ENCODE results near the gene ERCC4. TPM values are rescaled to one million over a fixed set of nuclear protein-coding genes. Genes with fewer than 3 reads are reported as not detected.

The ERCC4 gene
- polyA plus RNA-seq, 1 donor (not counting 4 experiments of a cell fraction or from before 2014, with no cell fraction given), result 5.9 TPM

GRCh38 chr16:13911306-13911705, 8.6 kb upstream of the ERCC4 start:
- dilution Hi-C loops (cut with MboI; ENCODE audit: extremely low pct_ligation_motif_present, low sequenced_read_pairs), result no loop called here
- Histone ChIP-seq H3K36me3 (ENCODE audit: control insufficient read depth in 2 of 2, extremely low read depth in 1 of 2, insufficient read depth in 2 of 2, low read length in 2 of 2) (no peaks in the 10 kb centered on the region), H3K9me1 (ENCODE audit: control insufficient read depth, extremely low read depth, insufficient read depth, low read length) (no peaks in the 10 kb centered on the region), H3K27me3 (ENCODE audit: control insufficient read depth, extremely low read depth, insufficient read depth, low read length) (no peaks in the 10 kb centered on the region), H3K4me2 (ENCODE audit: control insufficient read depth, extremely low read depth, insufficient read depth, low read depth, low read length) (no peak overlapping the region), H3K27ac (ENCODE audit: control insufficient read depth, insufficient read depth, low read length) (no peak overlapping the region), H4K20me1 (ENCODE audit: control insufficient read depth, extremely low read depth, insufficient read depth, low read length) (no peaks in the 10 kb centered on the region), H3K4me3 (ENCODE audit: control insufficient read depth in 2 of 3, extremely low read depth in 1 of 3, insufficient read depth in 2 of 3, low read depth in 1 of 3, low read length in 3 of 3) (no peak overlapping the region), H3K9ac (ENCODE audit: control insufficient read depth, extremely low read depth, insufficient read depth, low read length) (no peak overlapping the region), H3K9me3 (ENCODE audit: control insufficient read depth, low read depth, low read length) (no peaks in the 10 kb centered on the region), H3K79me2 (ENCODE audit: control insufficient read depth, insufficient read depth, low read length) (no peaks in the 10 kb centered on the region), H3K4me1 (ENCODE audit: control insufficient read depth, extremely low read depth, insufficient read depth, low read length) (no peaks in the 10 kb centered on the region), H2AFZ (ENCODE audit: control insufficient read depth, low read length) (no peak overlapping the region)
- DNase-seq (ENCODE audit: low read depth, low spot score) (no peak), FAIRE-seq (no peak)
- no peak for TF ChIP-seq EZH2 (IDR thresholded peaks at IDR 0.05; ENCODE audit: low read length)
- TF ChIP-seq, protein P1, sequence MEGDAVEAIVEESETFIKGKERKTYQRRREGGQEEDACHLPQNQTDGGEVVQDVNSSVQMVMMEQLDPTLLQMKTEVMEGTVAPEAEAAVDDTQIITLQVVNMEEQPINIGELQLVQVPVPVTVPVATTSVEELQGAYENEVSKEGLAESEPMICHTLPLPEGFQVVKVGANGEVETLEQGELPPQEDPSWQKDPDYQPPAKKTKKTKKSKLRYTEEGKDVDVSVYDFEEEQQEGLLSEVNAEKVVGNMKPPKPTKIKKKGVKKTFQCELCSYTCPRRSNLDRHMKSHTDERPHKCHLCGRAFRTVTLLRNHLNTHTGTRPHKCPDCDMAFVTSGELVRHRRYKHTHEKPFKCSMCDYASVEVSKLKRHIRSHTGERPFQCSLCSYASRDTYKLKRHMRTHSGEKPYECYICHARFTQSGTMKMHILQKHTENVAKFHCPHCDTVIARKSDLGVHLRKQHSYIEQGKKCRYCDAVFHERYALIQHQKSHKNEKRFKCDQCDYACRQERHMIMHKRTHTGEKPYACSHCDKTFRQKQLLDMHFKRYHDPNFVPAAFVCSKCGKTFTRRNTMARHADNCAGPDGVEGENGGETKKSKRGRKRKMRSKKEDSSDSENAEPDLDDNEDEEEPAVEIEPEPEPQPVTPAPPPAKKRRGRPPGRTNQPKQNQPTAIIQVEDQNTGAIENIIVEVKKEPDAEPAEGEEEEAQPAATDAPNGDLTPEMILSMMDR (optimal IDR thresholded peaks at IDR 0.05 in 1 of 3, IDR thresholded peaks at IDR 0.05 in 1 of 3, conservative IDR thresholded peaks at IDR 0.05 in 1 of 3; ENCODE audit: extremely low read depth in 1 of 3, insufficient read depth in 2 of 3, low read length in 3 of 3), result no peak

- no peak for FAIRE-seq
Observed at GRCh38 chr16:13911871-13912270, 8.1 kb upstream of the ERCC4 start.

More at GRCh38 chr16:13911871-13912270, 8.1 kb upstream of the ERCC4 start:
- Histone ChIP-seq H3K9me1 (ENCODE audit: control insufficient read depth, extremely low read depth, insufficient read depth, low read length) (no peaks in the 10 kb centered on the region), H3K4me1 (ENCODE audit: control insufficient read depth, extremely low read depth, insufficient read depth, low read length) (no peaks in the 10 kb centered on the region), H3K9me3 (ENCODE audit: control insufficient read depth, low read depth, low read length) (no peaks in the 10 kb centered on the region), H3K9ac (ENCODE audit: control insufficient read depth, extremely low read depth, insufficient read depth, low read length) (no peak overlapping the region), H3K27ac (ENCODE audit: control insufficient read depth, insufficient read depth, low read length) (no peak overlapping the region), H3K27me3 (ENCODE audit: control insufficient read depth, extremely low read depth, insufficient read depth, low read length) (no peaks in the 10 kb centered on the region), H2AFZ (ENCODE audit: control insufficient read depth, low read length) (no peak overlapping the region), H3K4me2 (ENCODE audit: control insufficient read depth, extremely low read depth, insufficient read depth, low read depth, low read length) (no peak overlapping the region), H4K20me1 (ENCODE audit: control insufficient read depth, extremely low read depth, insufficient read depth, low read length) (no peaks in the 10 kb centered on the region), H3K79me2 (ENCODE audit: control insufficient read depth, insufficient read depth, low read length) (no peaks in the 10 kb centered on the region), H3K36me3 (ENCODE audit: control insufficient read depth in 2 of 2, extremely low read depth in 1 of 2, insufficient read depth in 2 of 2, low read length in 2 of 2) (no peaks in the 10 kb centered on the region), H3K4me3 (ENCODE audit: control insufficient read depth in 2 of 3, extremely low read depth in 1 of 3, insufficient read depth in 2 of 3, low read depth in 1 of 3, low read length in 3 of 3) (no peak overlapping the region)
- no peak for TF ChIP-seq EZH2 (IDR thresholded peaks at IDR 0.05; ENCODE audit: low read length)
- TF ChIP-seq, protein P1 (optimal IDR thresholded peaks at IDR 0.05 in 1 of 3, IDR thresholded peaks at IDR 0.05 in 1 of 3, conservative IDR thresholded peaks at IDR 0.05 in 1 of 3; ENCODE audit: extremely low read depth in 1 of 3, insufficient read depth in 2 of 3, low read length in 3 of 3), result no peak
- dilution Hi-C loops (cut with MboI; ENCODE audit: extremely low pct_ligation_motif_present, low sequenced_read_pairs), result no loop called here
- no peak for DNase-seq (ENCODE audit: low read depth, low spot score)
